Medulla oblongata (tissue), 1 donor: ENCODE data around the gene KLF14.
"Not testable (repeated sequence)": the region's sequence is repeated elsewhere in the genome, so short reads cannot be mapped to it uniquely, and the experiment has no call there.

Experiments
- DNase-seq: peaks from one replicate; pipeline ENCODE4 v3.0.0-alpha.2; 2015; ENCODE audit errors: extremely low spot score

KLF14 gene

GRCh38 chr7:130719541-130719940 is 14.5 kb downstream of the KLF14 start:
- no peak for DNase-seq

GRCh38 chr7:130712416-130712815 is 21.6 kb downstream of the KLF14 start:
- DNase-seq: no peak

GRCh38 chr7:130708766-130709165 is 25.2 kb downstream of the KLF14 start:
- no peak for DNase-seq

GRCh38 chr7:130708001-130708400 is 26.0 kb downstream of the KLF14 start:
- no peak for DNase-seq

GRCh38 chr7:130703851-130704250 is 30.2 kb downstream of the KLF14 start:
- no peak for DNase-seq

- no peak for DNase-seq
These were observed 32.4 kb downstream of the KLF14 start for GRCh38 chr7:130701650-130702049.

GRCh38 chr7:130700760-130701159 is 33.2 kb downstream of the KLF14 start:
- no peak for DNase-seq

- DNase-seq: no peak
These were observed 34.3 kb downstream of the KLF14 start for GRCh38 chr7:130699686-130700085.

- DNase-seq: no peak
These were observed 36.2 kb downstream of the KLF14 start for GRCh38 chr7:130697820-130698219.

GRCh38 chr7:130695840-130696239 is 38.2 kb downstream of the KLF14 start:
- peak; percentile 45 for DNase-seq

- DNase-seq: not testable (repeated sequence)
These were observed 41.6 kb downstream of the KLF14 start for GRCh38 chr7:130692396-130692795.

GRCh38 chr7:130689683-130690082 is 44.3 kb downstream of the KLF14 start:
- no peak for DNase-seq

GRCh38 chr7:130683026-130683425 is 51.0 kb downstream of the KLF14 start:
- DNase-seq: no peak
